Adrenal gland (tissue), 5 donors: ENCODE data around the gene PACSIN2.

ENCODE experiments used
- POLR2A ChIP-seq, 2 donors: fragments of 450-650 bp; IDR thresholded peaks; one replicate each; pipeline ENCODE4 v1.6.1; 2017; ENCODE audit warnings: antibody characterized with exemption in 2 of 2, mild to moderate bottlenecking in 2 of 2, moderate library complexity in 1 of 2
- TF ChIP-seq, protein P1 (sequence below), 6 experiments: fragments of 450-650 bp in 4 of 6; fragments of 200-600 bp in 2 of 6; sonication (generic) in 1 of 6; IDR thresholded peaks; 1 replicate in 5 of 6; 2 replicates in 1 of 6; pipeline versions ENCODE4 v1.5.1 to v1.8.0; 2016 to 2021; ENCODE audit warnings: antibody characterized with exemption in 6 of 6, mild to moderate bottlenecking in 2 of 6, moderate library complexity in 1 of 6
- donor health status: DM: no; HTN: no; CAD: no.

DNA sequence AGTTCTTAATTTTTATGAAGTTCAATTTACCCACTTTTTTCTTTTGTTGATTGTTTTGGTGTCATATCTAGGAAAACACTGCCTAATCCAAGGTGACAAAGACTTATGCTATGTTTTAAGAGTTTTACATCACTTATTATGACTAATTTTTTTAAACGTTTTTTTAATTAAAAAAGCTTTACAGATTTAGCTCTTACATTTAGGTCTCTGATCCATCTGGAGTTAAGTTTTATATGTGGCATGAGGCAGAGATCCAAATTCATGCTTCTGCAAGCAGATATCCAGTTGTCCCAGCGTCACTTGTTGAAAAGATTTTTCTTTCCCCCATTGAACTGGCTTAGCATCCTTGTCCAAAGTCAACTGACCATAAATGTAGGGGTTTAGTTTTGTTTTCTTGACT lies 72.6 kb downstream of the PACSIN2 start:
- TF ChIP-seq POLR2A (IDR thresholded peaks at IDR 0.05) = no peak
- TF ChIP-seq, protein P1, sequence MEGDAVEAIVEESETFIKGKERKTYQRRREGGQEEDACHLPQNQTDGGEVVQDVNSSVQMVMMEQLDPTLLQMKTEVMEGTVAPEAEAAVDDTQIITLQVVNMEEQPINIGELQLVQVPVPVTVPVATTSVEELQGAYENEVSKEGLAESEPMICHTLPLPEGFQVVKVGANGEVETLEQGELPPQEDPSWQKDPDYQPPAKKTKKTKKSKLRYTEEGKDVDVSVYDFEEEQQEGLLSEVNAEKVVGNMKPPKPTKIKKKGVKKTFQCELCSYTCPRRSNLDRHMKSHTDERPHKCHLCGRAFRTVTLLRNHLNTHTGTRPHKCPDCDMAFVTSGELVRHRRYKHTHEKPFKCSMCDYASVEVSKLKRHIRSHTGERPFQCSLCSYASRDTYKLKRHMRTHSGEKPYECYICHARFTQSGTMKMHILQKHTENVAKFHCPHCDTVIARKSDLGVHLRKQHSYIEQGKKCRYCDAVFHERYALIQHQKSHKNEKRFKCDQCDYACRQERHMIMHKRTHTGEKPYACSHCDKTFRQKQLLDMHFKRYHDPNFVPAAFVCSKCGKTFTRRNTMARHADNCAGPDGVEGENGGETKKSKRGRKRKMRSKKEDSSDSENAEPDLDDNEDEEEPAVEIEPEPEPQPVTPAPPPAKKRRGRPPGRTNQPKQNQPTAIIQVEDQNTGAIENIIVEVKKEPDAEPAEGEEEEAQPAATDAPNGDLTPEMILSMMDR (IDR thresholded peaks at IDR 0.05) = no peak
